ENCODE data around the gene JAZF1. TPM values are rescaled to one million over a fixed set of nuclear protein-coding genes. Genes with fewer than 3 reads are reported as not detected.
A peak's percentile ranks its signal among the peaks of the same experiment; 100 is the strongest.

Gene JAZF1
- total RNA-seq, 1 experiment from 2014 or later, result 9.1 TPM

DNA sequence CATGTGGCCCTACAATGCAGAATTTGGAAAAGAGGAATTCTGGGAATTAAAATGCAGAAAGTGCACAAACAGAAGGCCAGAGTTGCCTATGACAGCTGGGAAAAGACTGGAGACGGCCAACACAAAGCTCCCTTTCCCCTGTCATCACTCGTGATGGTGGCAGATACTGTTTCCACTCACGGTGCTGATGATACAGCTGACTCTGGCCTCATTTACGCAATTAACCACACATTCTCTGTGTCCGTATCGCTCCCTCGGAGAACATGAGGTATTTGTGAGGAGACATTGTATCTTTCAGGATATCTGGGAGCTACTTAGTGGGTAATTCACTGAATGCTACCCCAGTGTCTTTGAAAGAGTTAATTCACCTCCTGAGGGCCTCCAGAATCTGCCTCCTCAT is 267.8 kb downstream of the JAZF1 start:
- H4K8ac ChIP-seq (replicated peaks; ENCODE audit: insufficient read length, low read depth, low read length), result no peak overlapping the region
- H3K9me3 Mint-ChIP-seq, result 0 out of 5 replicates have a peak, but pooled peaks cover 0 to 2% of the 10 kb centered on the region in 2 experiments
- H4K91ac ChIP-seq (ENCODE audit: insufficient read length, low read depth, low read length), result no peak overlapping the region
- WGBS (ENCODE audit: extremely low coverage, insufficient read length, low lambda C conversion rate), result no CpG with 5 or more reads among the region's 7 CpGs
- peaks cover 0 to 15% (median 0%) of the 10 kb centered on the region in 3 experiments; a peak in 3 of 7 replicates for H3K36me3 Mint-ChIP-seq (ENCODE audit: insufficient read depth in 1 of 3, low read depth in 3 of 3)
- no peak overlapping the region for H2BK120ac ChIP-seq (ENCODE audit: low read depth, low read length, poor library complexity, severe bottlenecking)
- H3K9ac ChIP-seq (ENCODE audit: extremely low read depth, insufficient read length, low read length), result no peak overlapping the region
- H3K27me3 Mint-ChIP-seq (ENCODE audit: low read depth), result no peaks in the 10 kb centered on the region; the same call in 1 of the 2 replicates
- H3K4ac ChIP-seq (ENCODE audit: low read depth, low read length), result no peak overlapping the region
- no peak overlapping the region for H3K4me2 ChIP-seq (ENCODE audit: insufficient read depth, insufficient read length, low read length)
- 0 out of 2 replicates have a peak overlapping the region, but pooled peaks have one; percentile 40 for H2BK15ac ChIP-seq (ENCODE audit: low read depth, low read length)
- H3K18ac ChIP-seq (ENCODE audit: insufficient read length, low read depth, low read length), result no peak overlapping the region
- no peak for DNase-seq
- no peaks in the 10 kb centered on the region for H3K27me3 ChIP-seq (ENCODE audit: insufficient read depth, low read length)
- no peaks in the 10 kb centered on the region for H3K23me2 ChIP-seq (ENCODE audit: insufficient read length, low read depth, low read length, poor library complexity, severe bottlenecking)
- H3K23ac ChIP-seq (ENCODE audit: insufficient read length, low read depth, low read length), result no peak overlapping the region
- H3K27ac Mint-ChIP-seq, result peak overlapping the region in 2 of 3 experiments; percentile 93 to 96; a peak in 5 of 7 replicates
- H2BK12ac ChIP-seq (ENCODE audit: insufficient read length, low read depth, low read length), result no peak overlapping the region
- H2BK5ac ChIP-seq (ENCODE audit: insufficient read length, low read length), result no peak overlapping the region
- H2AFZ ChIP-seq (ENCODE audit: low read length), result no peak overlapping the region
- no peak overlapping the region for H2AK5ac ChIP-seq (ENCODE audit: insufficient read length, low read length)
- no peaks in the 10 kb centered on the region for H4K20me1 ChIP-seq (ENCODE audit: control insufficient read depth, insufficient read depth, insufficient read length)
- TF ChIP-seq, protein P1, sequence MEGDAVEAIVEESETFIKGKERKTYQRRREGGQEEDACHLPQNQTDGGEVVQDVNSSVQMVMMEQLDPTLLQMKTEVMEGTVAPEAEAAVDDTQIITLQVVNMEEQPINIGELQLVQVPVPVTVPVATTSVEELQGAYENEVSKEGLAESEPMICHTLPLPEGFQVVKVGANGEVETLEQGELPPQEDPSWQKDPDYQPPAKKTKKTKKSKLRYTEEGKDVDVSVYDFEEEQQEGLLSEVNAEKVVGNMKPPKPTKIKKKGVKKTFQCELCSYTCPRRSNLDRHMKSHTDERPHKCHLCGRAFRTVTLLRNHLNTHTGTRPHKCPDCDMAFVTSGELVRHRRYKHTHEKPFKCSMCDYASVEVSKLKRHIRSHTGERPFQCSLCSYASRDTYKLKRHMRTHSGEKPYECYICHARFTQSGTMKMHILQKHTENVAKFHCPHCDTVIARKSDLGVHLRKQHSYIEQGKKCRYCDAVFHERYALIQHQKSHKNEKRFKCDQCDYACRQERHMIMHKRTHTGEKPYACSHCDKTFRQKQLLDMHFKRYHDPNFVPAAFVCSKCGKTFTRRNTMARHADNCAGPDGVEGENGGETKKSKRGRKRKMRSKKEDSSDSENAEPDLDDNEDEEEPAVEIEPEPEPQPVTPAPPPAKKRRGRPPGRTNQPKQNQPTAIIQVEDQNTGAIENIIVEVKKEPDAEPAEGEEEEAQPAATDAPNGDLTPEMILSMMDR (conservative IDR thresholded peaks at IDR 0.05), result no peak
- no peak overlapping the region for H3T11ph ChIP-seq (ENCODE audit: low read length)
- H3K4me1 ChIP-seq (ENCODE audit: insufficient read depth, low read length), result peaks cover 24% of the 10 kb centered on the region; the same call in 1 of the 2 replicates
- no peak overlapping the region for H3K56ac ChIP-seq (ENCODE audit: insufficient read length, low read depth, low read length)
- H3K79me1 ChIP-seq (ENCODE audit: insufficient read depth, low read depth, low read length, poor library complexity, severe bottlenecking), result no peaks in the 10 kb centered on the region
- H4K5ac ChIP-seq (ENCODE audit: insufficient read length, low read depth, low read length), result no peak overlapping the region
- H2BK20ac ChIP-seq (ENCODE audit: low read depth, low read length, poor library complexity, severe bottlenecking), result no peak overlapping the region
- H3K9me3 ChIP-seq (ENCODE audit: control insufficient read depth, low read depth, low read length), result no peaks in the 10 kb centered on the region
- no peak overlapping the region for H3K4me3 Mint-ChIP-seq
- peaks cover 63 to 64% of the 10 kb centered on the region in 2 experiments for H3K4me1 Mint-ChIP-seq
- H3K27ac ChIP-seq (ENCODE audit: insufficient read length, low read depth, low read length), result no peak overlapping the region
- H3K79me2 ChIP-seq (ENCODE audit: insufficient read depth, low read length), result no peaks in the 10 kb centered on the region
- H3K14ac ChIP-seq (ENCODE audit: insufficient read depth, low read length), result no peak overlapping the region
